Subcutaneous abdominal adipose tissue (tissue), 5 donors: ENCODE measurements around the gene GGNBP2.

Source experiments
- H3K27ac ChIP-seq: one replicate; pipeline ENCODE4 v1.7.0; 2013; ENCODE audit warnings: low read depth, mild to moderate bottlenecking, inconsistent platforms, low read length, moderate library complexity
- H3K27me3 ChIP-seq, 5 donors: one replicate each; pipeline ENCODE4 v1.7.0; 2013; ENCODE audit warnings: low read length in 5 of 5, inconsistent platforms in 1 of 5; ENCODE audit not compliant: control insufficient read depth in 5 of 5, insufficient read depth in 4 of 5
- H3K36me3 ChIP-seq, 5 donors: one replicate each; pipeline ENCODE4 v1.7.0; 2013; ENCODE audit warnings: low read length in 5 of 5; ENCODE audit not compliant: control insufficient read depth in 5 of 5, insufficient read depth in 5 of 5
- H3K4me1 ChIP-seq, 5 donors: one replicate each; pipeline ENCODE4 v1.7.0; 2013; ENCODE audit warnings: low read length in 5 of 5, mild to moderate bottlenecking in 3 of 5, moderate library complexity in 1 of 5; ENCODE audit not compliant: control insufficient read depth in 5 of 5, insufficient read depth in 5 of 5
- H3K4me3 ChIP-seq, 5 donors: one replicate each; pipeline ENCODE4 v1.7.0; 2013; ENCODE audit warnings: low read length in 5 of 5, low read depth in 1 of 5
- H3K9ac ChIP-seq, 5 donors: one replicate each; pipeline ENCODE4 v1.7.0; 2013; ENCODE audit warnings: low read length in 5 of 5, mild to moderate bottlenecking in 4 of 5, moderate library complexity in 3 of 5
- H3K9me3 ChIP-seq, 5 donors: one replicate each; pipeline ENCODE4 v1.7.0; 2013; ENCODE audit warnings: low read length in 5 of 5; ENCODE audit not compliant: control insufficient read depth in 5 of 5
- donor health status: healthy.
- donor health status: healthy.
- donor health status: healthy.
- donor health status: healthy.
- donor health status: healthy.

Gene GGNBP2

GRCh38 chr17:36512641-36513040 is 32.1 kb upstream of the GGNBP2 start:
- no peak overlapping the region for H3K4me3 ChIP-seq
- no peak overlapping the region for H3K9ac ChIP-seq
- H3K27ac ChIP-seq = no peak overlapping the region
- no peaks in the 10 kb centered on the region for H3K9me3 ChIP-seq
- no peaks in the 10 kb centered on the region for H3K27me3 ChIP-seq
- H3K4me1 ChIP-seq = peaks cover 0 to 6% (median 0%) of the 10 kb centered on the region in 5 donors
- peaks cover 0 to 73% (median 43%) of the 10 kb centered on the region in 5 donors for H3K36me3 ChIP-seq

GRCh38 chr17:36514856-36515255 is 29.9 kb upstream of the GGNBP2 start:
- no peak overlapping the region for H3K9ac ChIP-seq
- H3K4me3 ChIP-seq = no peak overlapping the region
- H3K27ac ChIP-seq = no peak overlapping the region
- H3K9me3 ChIP-seq = no peaks in the 10 kb centered on the region
- peaks cover 0 to 6% (median 0%) of the 10 kb centered on the region in 5 donors for H3K4me1 ChIP-seq
- no peaks in the 10 kb centered on the region for H3K27me3 ChIP-seq
- peaks cover 0 to 53% (median 35%) of the 10 kb centered on the region in 5 donors for H3K36me3 ChIP-seq

DNA sequence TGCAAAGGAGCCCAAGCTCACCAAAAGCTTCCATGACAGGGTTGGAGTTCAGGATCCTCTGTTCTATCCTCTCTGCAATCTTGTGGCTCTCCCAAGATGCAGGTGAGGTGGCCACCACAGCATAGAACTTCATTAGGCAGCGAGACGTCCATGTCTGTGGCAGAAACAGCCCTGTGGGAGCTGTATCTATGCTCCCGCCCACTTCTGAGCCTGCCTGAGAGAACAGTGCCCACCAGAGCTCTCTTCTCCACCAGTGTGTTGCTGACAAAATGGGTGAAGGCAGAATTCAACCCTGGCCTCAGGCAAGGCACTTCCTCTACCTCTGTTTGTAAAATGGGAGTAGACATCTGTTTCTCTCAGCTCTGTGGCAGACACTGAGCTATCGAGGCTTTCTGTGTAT is 28.9 kb upstream of the GGNBP2 start:
- Histone ChIP-seq H3K36me3 (peaks cover 0 to 46% (median 38%) of the 10 kb centered on the region in 5 donors), H3K9ac (no peak overlapping the region), H3K27ac (no peak overlapping the region), H3K4me3 (no peak overlapping the region), H3K9me3 (no peaks in the 10 kb centered on the region), H3K27me3 (no peaks in the 10 kb centered on the region), H3K4me1 (peaks cover 0 to 6% (median 0%) of the 10 kb centered on the region in 5 donors)

DNA sequence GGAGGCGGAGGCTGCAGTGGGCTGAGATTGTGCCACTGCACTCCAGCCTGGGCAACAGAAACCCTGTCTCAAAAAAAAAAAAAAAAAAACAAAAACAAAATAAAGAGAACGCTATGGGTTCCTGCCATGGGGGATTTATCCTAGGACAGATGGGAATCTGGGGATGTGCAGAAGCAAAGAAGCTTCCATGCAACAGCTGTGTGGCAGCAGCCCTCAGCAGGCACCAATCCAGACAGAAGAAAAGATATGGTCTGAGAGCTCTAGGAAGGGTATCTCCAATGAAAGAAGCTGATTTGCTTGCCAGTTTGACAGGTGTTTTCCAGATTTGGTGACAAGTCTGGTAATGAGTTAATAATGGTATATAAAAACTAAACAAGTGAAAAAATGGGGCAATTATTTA is 21.6 kb upstream of the GGNBP2 start:
- Histone ChIP-seq H3K27ac (no peak overlapping the region), H3K36me3 (peaks cover 7 to 44% (median 38%) of the 10 kb centered on the region in 5 donors), H3K9me3 (no peaks in the 10 kb centered on the region), H3K4me1 (no peaks in the 10 kb centered on the region), H3K9ac (no peak overlapping the region), H3K27me3 (no peaks in the 10 kb centered on the region), H3K4me3 (no peak overlapping the region)

DNA sequence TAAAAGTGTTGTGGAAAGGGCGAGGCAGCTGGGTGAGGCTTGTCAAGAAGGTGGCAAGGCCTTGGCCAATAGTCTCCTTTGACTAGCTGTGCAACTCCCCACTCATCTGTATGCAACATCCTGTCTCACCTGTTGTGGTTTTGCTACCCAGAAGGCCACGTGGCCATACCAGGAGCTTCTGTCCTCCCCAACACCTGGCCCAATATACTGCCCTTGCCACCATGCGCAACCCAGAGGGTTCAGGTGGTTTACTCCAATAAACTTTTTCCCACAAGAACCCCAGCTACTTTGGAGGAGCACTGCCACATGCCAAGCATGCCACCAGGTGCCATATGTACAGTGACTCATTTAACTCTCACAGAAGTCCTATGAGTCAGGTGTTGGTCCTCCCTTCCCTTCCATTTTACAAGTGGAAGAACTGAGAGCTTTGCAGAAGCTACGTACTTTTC is 20.3 kb upstream of the GGNBP2 start:
- Histone ChIP-seq H3K36me3 (peaks cover 7 to 53% (median 45%) of the 10 kb centered on the region in 5 donors), H3K9ac (no peak overlapping the region), H3K4me3 (no peak overlapping the region), H3K4me1 (no peaks in the 10 kb centered on the region), H3K27ac (no peak overlapping the region), H3K27me3 (no peaks in the 10 kb centered on the region), H3K9me3 (no peaks in the 10 kb centered on the region)

GRCh38 chr17:36525113-36525512 is 19.6 kb upstream of the GGNBP2 start:
- no peak overlapping the region for H3K9ac ChIP-seq
- no peaks in the 10 kb centered on the region for H3K9me3 ChIP-seq
- H3K27ac ChIP-seq = no peak overlapping the region
- no peaks in the 10 kb centered on the region for H3K4me1 ChIP-seq
- no peaks in the 10 kb centered on the region for H3K27me3 ChIP-seq
- peaks cover 7 to 53% (median 46%) of the 10 kb centered on the region in 5 donors for H3K36me3 ChIP-seq
- H3K4me3 ChIP-seq = no peak overlapping the region

GRCh38 chr17:36525888-36526287 is 18.8 kb upstream of the GGNBP2 start:
- Histone ChIP-seq H3K36me3 (peaks cover 7 to 49% (median 46%) of the 10 kb centered on the region in 5 donors), H3K27me3 (no peaks in the 10 kb centered on the region), H3K4me3 (no peak overlapping the region), H3K9me3 (no peaks in the 10 kb centered on the region), H3K9ac (no peak overlapping the region), H3K4me1 (no peaks in the 10 kb centered on the region), H3K27ac (no peak overlapping the region)

DNA sequence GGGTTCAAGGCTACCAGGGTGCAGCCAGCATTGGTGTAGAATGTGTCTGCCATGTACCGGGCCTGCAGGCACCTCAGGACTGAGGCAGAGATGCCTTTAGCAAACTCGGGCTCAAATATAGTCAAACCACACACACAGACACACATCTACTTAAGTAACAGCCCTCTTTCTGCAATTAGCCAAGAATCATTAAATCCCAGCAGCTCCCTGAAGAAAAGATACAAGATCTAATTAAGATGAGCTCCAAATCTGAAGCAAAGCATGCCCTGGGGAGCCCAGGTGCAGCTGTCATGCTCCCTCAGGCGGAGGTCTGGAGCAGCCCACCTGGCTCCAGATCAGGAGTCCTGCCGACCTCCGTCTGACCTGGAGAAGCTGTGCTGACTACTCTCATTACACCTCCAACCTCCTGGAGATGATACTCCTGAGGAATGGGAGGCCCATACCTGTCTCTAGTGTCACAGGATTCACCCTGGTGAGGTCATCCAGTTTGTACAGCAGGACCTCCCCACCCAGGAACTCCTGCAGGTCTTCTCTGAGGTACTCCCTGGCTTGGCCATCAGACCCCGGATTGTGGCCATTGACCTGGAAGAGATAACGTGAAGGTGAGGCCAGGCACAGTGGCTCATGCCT is 17.0 kb upstream of the GGNBP2 start:
- H3K36me3 ChIP-seq = peaks cover 7 to 63% (median 57%) of the 10 kb centered on the region in 5 donors
- H3K9ac ChIP-seq = no peak overlapping the region
- H3K4me1 ChIP-seq = no peaks in the 10 kb centered on the region
- H3K4me3 ChIP-seq = no peak overlapping the region
- H3K27me3 ChIP-seq = no peaks in the 10 kb centered on the region
- no peaks in the 10 kb centered on the region for H3K9me3 ChIP-seq
- H3K27ac ChIP-seq = no peak overlapping the region

DNA sequence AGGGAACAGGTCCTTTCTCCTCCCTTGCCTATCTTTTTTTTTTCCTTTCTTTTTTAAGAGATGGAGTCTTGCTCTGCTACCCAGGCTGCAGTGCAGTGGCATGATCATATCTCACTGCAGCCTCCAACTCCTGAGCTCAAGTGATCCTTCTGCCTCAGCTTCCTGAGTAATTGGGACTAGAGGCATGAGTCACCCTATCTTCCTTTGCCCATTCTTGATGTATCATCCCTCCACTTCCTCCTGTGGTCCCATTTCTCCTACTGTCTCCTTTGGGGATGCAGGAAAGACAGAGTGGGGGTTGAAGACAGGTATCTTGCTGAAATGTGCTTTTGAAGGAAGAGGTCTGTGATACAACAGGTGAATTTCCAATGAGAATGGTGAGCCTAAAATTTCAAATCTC is 15.6 kb upstream of the GGNBP2 start:
- Histone ChIP-seq H3K27me3 (no peaks in the 10 kb centered on the region), H3K9me3 (no peaks in the 10 kb centered on the region), H3K9ac (no peak overlapping the region), H3K36me3 (peaks cover 5 to 65% (median 60%) of the 10 kb centered on the region in 5 donors), H3K27ac (no peak overlapping the region), H3K4me3 (no peak overlapping the region), H3K4me1 (peaks cover 0 to 6% (median 4%) of the 10 kb centered on the region in 5 donors)

- H3K9me3 ChIP-seq = no peaks in the 10 kb centered on the region
- H3K27me3 ChIP-seq = no peaks in the 10 kb centered on the region
- H3K4me3 ChIP-seq = no peak overlapping the region
- no peak overlapping the region for H3K9ac ChIP-seq
- H3K36me3 ChIP-seq = peaks cover 4 to 40% (median 34%) of the 10 kb centered on the region in 5 donors
- H3K27ac ChIP-seq = no peak overlapping the region
- H3K4me1 ChIP-seq = peaks cover 0 to 24% (median 19%) of the 10 kb centered on the region in 5 donors
Measured at GRCh38 chr17:36532435-36532975, 12.2 kb upstream of the GGNBP2 start.
